ENCODE results near the gene CATSPERE. TPM values are rescaled to one million over a fixed set of nuclear protein-coding genes. Genes with fewer than 3 reads are reported as not detected.
"Not testable (repeated sequence)": the region's sequence is repeated elsewhere in the genome, so short reads cannot be mapped to it uniquely, and the experiment has no call there.

Gene CATSPERE
- total RNA-seq, 1 donor from 2014 or later = 0.46 TPM

DNA sequence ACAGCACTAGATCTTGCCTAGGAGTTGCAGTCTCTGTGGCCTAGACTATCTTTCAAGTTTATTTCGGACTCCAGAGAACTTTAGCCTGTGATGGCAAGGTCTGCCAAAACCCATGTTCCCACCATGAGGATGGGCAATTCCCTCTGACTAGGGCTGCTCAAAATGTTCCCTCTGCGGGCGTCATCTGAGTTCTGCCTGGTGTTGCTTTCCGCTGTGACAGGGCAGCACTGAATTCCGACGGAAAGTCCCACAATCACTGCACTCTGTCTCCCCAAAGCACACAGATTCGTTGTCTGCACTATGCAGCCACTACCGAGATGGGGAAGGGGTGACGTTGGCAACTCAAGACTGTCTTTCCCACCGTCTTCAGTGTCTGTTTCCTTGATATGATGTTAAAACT lies 75.2 kb downstream of the CATSPERE start:
- DNase-seq (ENCODE audit: low read depth, low spot score) = no peak

- no peak for DNase-seq (ENCODE audit: low read depth, low spot score)
Observed at GRCh38 chr1:244545511-244545910, 84.4 kb downstream of the CATSPERE start.

DNA sequence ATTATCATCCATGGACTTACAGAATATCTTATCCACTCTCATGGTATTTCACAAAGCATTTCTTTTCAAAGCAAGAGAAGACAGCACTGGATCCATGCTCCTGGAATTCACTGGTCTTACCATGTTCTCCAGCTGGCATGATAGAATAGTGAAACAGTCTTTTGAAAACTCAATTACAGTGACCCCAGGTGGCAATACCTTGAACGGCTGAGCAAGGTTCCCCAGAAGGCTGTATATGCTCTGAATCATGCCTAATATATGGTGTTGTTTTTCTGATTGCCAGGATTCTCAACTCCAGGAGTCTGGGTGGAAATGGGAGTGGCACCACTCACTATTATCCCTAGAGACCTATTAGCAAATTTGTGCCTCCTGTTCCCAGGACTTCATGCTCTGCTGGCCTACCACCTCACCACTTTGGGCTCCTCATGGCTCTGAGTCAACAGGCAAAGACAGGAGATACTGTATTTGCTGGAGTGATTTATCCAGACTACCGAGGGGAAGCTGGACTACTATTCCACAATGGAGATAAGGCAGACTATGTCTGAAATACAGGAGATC lies 87.6 kb downstream of the CATSPERE start:
- DNase-seq (ENCODE audit: low read depth, low spot score) = no peak

DNA sequence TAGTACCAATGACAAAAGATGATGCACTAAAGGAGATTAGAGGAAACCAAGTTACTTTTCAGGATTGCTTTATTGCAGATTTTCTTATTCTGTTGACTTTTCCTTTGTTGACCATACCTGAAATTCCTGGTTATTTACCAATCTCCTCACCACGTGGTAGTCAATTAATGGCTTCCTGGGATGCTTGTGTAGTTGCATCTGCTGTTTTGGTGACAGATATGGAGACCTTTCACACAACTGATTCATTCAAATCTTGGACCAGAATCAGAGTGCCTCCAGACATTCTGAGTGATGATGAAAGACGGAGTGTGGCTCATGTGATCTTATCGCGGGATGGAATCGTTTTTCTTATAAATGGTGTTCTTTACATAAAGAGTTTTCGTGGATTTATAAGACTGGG lies 91.3 kb downstream of the CATSPERE start:
- DNase-seq (ENCODE audit: low read depth, low spot score) = no peak

DNA sequence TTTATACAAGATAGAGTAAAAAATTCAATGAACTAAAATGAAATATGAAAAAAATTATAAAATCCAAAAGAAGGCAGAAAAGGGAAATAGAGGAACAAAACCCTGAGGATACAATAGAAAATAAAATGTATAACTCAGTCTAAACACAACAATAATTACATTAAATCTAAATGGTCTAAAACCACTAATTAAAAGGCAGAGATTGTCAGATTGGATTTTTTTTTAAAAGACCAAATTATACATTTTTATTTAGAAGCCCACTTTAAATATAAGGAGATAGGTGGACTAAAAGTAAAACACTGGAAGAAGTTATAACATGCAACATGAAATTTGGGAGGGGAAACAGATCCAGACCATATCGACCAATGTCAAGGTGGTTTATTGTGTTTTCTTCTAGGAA lies 95.2 kb downstream of the CATSPERE start:
- no peak for DNase-seq (ENCODE audit: low read depth, low spot score)

GRCh38 chr1:244557565-244557964 lies 96.5 kb downstream of the CATSPERE start:
- DNase-seq (ENCODE audit: low read depth, low spot score) = no peak

DNA sequence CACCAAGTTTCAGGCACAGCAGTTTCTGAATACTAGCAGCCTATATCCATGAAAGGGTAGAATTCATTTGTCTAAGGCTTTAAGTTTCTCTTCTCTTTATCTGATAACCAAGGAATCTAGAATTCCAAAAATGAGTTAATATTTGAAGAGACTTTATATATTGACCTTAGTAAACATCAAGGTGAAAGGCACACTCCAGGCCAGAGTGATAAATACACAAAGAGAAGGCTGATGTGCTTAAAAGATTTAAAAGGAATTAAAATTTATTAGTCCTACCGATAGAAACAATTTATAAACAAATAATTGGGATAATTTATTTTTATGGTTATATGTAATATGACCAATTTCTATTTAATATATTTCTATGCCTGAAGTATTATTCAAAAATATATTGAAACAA lies 98.5 kb downstream of the CATSPERE start:
- DNase-seq (ENCODE audit: low read depth, low spot score) = no peak

DNA sequence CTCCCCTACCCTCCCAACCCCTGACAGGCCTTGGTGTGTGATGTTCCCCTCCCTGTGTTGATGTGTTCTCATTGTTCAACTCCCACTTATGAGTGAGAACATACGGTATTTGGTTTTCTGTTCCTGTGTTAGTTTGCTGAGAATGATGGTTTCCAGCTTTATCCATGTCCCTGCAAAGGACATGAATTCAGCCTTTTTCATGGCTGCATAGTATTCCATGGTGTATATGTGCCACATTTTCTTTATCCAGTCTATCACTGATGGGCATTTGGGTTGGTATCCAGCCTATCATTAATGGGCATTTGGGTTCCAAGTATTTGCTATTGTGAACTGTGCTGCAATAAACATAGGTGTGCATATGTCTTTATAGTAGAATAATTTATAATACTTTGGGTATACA lies 101.8 kb downstream of the CATSPERE start:
- DNase-seq (ENCODE audit: low read depth, low spot score) = not testable (repeated sequence)

- DNase-seq (ENCODE audit: low read depth, low spot score) = no peak
Observed at GRCh38 chr1:244573768-244574167, 112.7 kb downstream of the CATSPERE start.

GRCh38 chr1:244576259-244576892 lies 115.3 kb downstream of the CATSPERE start:
- DNase-seq (ENCODE audit: low read depth, low spot score) = no peak

DNA sequence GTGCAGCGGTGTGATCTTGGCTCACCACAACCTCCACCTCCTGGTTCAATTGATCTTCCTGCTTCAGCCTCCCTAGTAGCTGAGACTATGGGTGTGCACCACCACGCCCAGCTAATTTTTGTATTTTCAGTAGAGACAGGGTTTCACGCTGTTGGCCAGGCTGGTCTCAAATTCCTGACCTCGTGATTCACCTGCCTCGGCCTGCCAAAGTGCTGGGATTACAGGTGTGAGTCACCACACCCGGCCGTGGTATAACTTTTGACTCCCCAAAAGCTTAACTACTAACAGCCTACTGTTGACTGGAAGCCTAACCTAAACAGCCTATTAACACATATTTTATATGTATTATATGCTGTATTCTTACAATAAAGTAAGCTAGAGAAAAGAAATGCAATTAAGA lies 117.1 kb downstream of the CATSPERE start:
- DNase-seq (ENCODE audit: low read depth, low spot score) = not testable (repeated sequence)

DNA sequence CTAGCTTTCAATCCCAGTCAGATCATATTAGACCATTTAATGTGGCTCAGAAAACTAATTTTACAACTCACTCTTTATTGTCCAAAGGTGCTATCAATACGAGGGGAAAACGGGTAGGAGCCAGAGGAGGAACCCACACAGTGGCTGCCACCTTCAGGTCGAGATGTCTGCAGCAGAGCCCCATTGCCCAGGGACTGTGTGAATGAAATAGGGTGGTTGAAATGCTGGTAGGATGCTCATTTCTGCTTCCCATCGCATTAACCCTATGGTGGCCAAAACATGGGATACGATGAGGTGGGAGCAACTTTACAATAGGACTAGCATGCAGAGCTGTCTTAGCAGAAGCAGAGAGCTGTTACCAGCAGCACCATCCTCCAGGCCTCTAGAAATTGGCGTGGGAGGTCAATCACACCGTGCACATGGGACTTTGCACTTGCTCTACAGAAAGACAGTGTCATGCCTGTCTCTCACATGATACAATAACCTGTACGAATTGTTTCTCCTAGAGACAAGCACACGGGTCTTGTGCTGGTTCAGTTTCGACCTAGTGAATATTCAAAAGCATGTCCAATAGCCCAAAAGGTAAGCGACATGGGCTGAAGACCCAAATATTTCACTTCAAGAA lies 122.4 kb downstream of the CATSPERE start:
- no peak for DNase-seq (ENCODE audit: low read depth, low spot score)

GRCh38 chr1:244585867-244586266 lies 124.8 kb downstream of the CATSPERE start:
- no peak for DNase-seq (ENCODE audit: low read depth, low spot score)

GRCh38 chr1:244590670-244591069 lies 129.6 kb downstream of the CATSPERE start:
- no peak for DNase-seq (ENCODE audit: low read depth, low spot score)

GRCh38 chr1:244598611-244599010 lies 137.5 kb downstream of the CATSPERE start:
- DNase-seq (ENCODE audit: low read depth, low spot score) = no peak

DNA sequence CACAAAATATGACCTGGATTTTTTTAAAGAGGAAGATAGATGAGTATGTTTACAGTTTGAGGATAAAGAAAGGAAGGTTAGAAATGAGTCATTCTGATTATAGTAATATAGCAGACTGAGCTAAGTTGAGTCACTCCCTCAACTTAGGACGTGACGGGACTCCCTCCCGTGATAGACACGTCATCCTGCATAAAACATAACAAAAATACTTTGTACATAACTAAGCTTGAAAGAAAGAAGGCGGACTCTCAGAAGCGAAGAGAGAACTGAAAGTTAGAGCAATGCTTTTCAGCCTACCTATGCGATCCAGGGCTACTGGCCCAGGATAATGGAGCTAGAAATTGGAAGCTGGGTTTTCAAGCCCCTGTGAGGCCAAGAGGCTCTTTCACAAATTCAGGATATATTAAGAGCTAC lies 138.9 kb downstream of the CATSPERE start:
- DNase-seq (ENCODE audit: low read depth, low spot score) = peak; percentile 87

DNA sequence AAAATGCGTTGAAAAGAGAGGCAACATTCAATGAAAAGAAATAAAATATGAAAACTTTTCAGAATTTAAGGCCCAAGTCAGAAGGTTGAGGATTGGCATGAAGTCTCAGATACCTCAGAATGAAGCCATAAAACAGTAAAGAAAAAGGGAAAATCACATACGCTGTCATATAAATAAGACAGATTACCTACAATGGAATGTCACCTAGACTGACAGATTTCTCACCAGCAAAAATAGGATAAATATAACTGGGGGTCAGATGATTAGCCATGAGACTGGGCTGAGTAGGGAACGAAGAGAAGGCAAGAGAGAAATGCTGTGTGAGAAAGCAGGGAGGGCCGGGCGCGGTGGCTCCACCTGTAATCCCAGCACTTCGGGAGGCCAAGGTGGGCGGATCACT lies 140.3 kb downstream of the CATSPERE start:
- no peak for DNase-seq (ENCODE audit: low read depth, low spot score)

GRCh38 chr1:244603498-244603897 lies 142.4 kb downstream of the CATSPERE start:
- DNase-seq (ENCODE audit: low read depth, low spot score) = no peak

DNA sequence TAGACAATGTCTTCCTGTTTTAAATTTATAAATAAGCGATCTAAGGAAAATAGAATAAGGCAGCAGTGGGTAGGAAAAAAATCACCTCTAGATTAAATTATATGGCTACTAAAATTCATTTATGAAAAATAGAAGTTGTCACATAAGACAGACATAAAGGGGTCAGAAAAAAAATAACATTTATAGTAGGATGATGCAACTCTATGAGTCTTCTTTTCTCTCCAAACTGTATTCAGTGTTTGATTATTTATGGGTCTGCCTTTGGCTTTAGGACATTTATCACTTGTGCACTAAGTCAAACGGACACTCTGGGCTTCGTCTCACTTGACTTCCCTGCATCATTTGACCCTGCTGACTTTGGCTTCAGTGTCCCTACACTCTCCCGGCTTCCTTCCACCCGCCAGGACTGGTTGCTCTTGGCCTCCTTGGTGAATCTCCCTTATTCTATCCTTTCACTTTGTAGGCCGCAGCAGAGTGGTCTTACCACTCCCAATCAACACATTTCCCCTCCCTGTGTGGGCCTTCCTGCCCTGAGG lies 144.8 kb downstream of the CATSPERE start:
- DNase-seq (ENCODE audit: low read depth, low spot score) = no peak

GRCh38 chr1:244614113-244614836 lies 153.2 kb downstream of the CATSPERE start:
- no peak for DNase-seq (ENCODE audit: low read depth, low spot score)

GRCh38 chr1:244614879-244615278 lies 153.8 kb downstream of the CATSPERE start:
- no peak for DNase-seq (ENCODE audit: low read depth, low spot score)

- no peak for DNase-seq (ENCODE audit: low read depth, low spot score)
Observed at GRCh38 chr1:244615301-244615700, 154.2 kb downstream of the CATSPERE start.
